ENCODE results near the gene FOXF1.

GRCh38 chr16:86513471-86514277, 3.3 kb downstream of the FOXF1 start:
- TF ChIP-seq CTCF (IDR thresholded peaks at IDR 0.05) (no peak), POLR2A (IDR thresholded peaks at IDR 0.05) (no peak)

Measured in heart left ventricle (tissue), 13 donors.